ENCODE data around the gene ELAVL1.

Gene ELAVL1

GRCh38 chr19:8045872-8046568, 40.6 kb upstream of the ELAVL1 start:
- TF ChIP-seq CTBP1 (IDR thresholded peaks at IDR 0.05; ENCODE audit: borderline replicate concordance) (no peak), FOXK2 (IDR thresholded peaks at IDR 0.05) (no peak), ZNF384 (IDR thresholded peaks at IDR 0.05) (no peak), SUZ12 (IDR thresholded peaks at IDR 0.05) (no peak), FOXM1 (IDR thresholded peaks at IDR 0.05; ENCODE audit: borderline replicate concordance) (no peak), ELF4 (IDR thresholded peaks at IDR 0.05) (no peak), SP1 (IDR thresholded peaks at IDR 0.05) (no peak), HDGF (IDR thresholded peaks at IDR 0.05; ENCODE audit: borderline replicate concordance) (no peak), FOXA1 (IDR thresholded peaks at IDR 0.05) (no peak), LEF1 (IDR thresholded peaks at IDR 0.05; ENCODE audit: borderline replicate concordance) (no peak), ARNT (IDR thresholded peaks at IDR 0.05) (no peak), NFRKB (IDR thresholded peaks at IDR 0.05) (no peak), L3MBTL2 (conservative IDR thresholded peaks at IDR 0.05) (no peak), TARDBP (IDR thresholded peaks at IDR 0.05) (no peak), BHLHE40 (IDR thresholded peaks at IDR 0.05; ENCODE audit: borderline replicate concordance) (no peak)
- TF ChIP-seq, protein P1, sequence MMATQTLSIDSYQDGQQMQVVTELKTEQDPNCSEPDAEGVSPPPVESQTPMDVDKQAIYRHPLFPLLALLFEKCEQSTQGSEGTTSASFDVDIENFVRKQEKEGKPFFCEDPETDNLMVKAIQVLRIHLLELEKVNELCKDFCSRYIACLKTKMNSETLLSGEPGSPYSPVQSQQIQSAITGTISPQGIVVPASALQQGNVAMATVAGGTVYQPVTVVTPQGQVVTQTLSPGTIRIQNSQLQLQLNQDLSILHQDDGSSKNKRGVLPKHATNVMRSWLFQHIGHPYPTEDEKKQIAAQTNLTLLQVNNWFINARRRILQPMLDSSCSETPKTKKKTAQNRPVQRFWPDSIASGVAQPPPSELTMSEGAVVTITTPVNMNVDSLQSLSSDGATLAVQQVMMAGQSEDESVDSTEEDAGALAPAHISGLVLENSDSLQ (IDR thresholded peaks at IDR 0.05) = no peak
- no peak for DNase-seq (ENCODE audit: extremely low spot score)
- ChIA-PET POLR2A (interaction anchor here (0.7 kb wide), 1 partner anchor 14 kb away, joined by 3 read pairs; no protein-coding TSS in a partner anchor), CTCF (interaction anchor here (0.6 kb wide), 1 partner anchor 549 kb away, joined by 3 read pairs; no protein-coding TSS in a partner anchor)

- ChIA-PET POLR2A (no interaction called here), CTCF (no interaction called here)
These were observed 38.6 kb upstream of the ELAVL1 start for GRCh38 chr19:8044018-8044417.

DNA sequence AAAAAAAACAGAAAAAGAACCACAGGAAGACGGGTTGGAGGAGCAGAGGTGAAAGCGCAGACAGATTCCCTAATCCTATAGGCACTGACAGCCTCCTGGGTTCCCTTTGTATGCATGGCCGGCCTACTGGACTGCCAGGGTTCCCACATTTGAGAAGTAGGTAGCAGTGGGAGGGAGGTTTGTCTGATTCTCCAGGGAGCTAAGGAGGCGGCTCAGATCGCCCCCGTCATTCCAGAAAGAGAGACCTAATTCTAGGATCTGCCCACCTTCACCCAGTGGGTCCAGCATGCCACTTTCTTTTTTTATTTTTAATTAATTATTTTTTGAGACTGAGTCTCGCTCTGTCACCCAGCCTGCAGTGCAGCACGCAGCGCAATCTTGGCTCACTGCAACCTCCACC, 37.5 kb upstream of the ELAVL1 start:
- DNase-seq (ENCODE audit: extremely low spot score) = no peak
- POLR2A ChIA-PET = no interaction called here
- CTCF ChIA-PET = no interaction called here
- TF ChIP-seq NFRKB (IDR thresholded peaks at IDR 0.05) (no peak), CTBP1 (IDR thresholded peaks at IDR 0.05; ENCODE audit: borderline replicate concordance) (no peak), FOXK2 (IDR thresholded peaks at IDR 0.05) (no peak), LEF1 (IDR thresholded peaks at IDR 0.05; ENCODE audit: borderline replicate concordance) (no peak), FOXA1 (IDR thresholded peaks at IDR 0.05) (no peak), BHLHE40 (IDR thresholded peaks at IDR 0.05; ENCODE audit: borderline replicate concordance) (no peak), ZNF384 (IDR thresholded peaks at IDR 0.05) (no peak), TARDBP (IDR thresholded peaks at IDR 0.05) (no peak), ELF4 (IDR thresholded peaks at IDR 0.05) (no peak), ARNT (IDR thresholded peaks at IDR 0.05) (no peak), FOXM1 (IDR thresholded peaks at IDR 0.05; ENCODE audit: borderline replicate concordance) (no peak), SUZ12 (IDR thresholded peaks at IDR 0.05) (no peak), HDGF (IDR thresholded peaks at IDR 0.05; ENCODE audit: borderline replicate concordance) (no peak), L3MBTL2 (conservative IDR thresholded peaks at IDR 0.05) (no peak), SP1 (IDR thresholded peaks at IDR 0.05) (no peak)
- TF ChIP-seq, protein P1 (IDR thresholded peaks at IDR 0.05) = no peak

More at GRCh38 chr19:8044018-8044417, 38.6 kb upstream of the ELAVL1 start:
- no peak for TF ChIP-seq FOXM1 (IDR thresholded peaks at IDR 0.05; ENCODE audit: borderline replicate concordance)
- no peak for TF ChIP-seq BHLHE40 (IDR thresholded peaks at IDR 0.05; ENCODE audit: borderline replicate concordance)
- TF ChIP-seq L3MBTL2 (conservative IDR thresholded peaks at IDR 0.05) = no peak
- no peak for TF ChIP-seq ARNT (IDR thresholded peaks at IDR 0.05)
- no peak for TF ChIP-seq TARDBP (IDR thresholded peaks at IDR 0.05)
- TF ChIP-seq HDGF (IDR thresholded peaks at IDR 0.05; ENCODE audit: borderline replicate concordance) = no peak
- no peak for TF ChIP-seq FOXK2 (IDR thresholded peaks at IDR 0.05)
- no peak for TF ChIP-seq ZNF384 (IDR thresholded peaks at IDR 0.05)
- TF ChIP-seq FOXA1 (IDR thresholded peaks at IDR 0.05) = no peak
- no peak for TF ChIP-seq ELF4 (IDR thresholded peaks at IDR 0.05)
- no peak for DNase-seq (ENCODE audit: extremely low spot score)

- no peak for DNase-seq (ENCODE audit: extremely low spot score)
- no peak for TF ChIP-seq ELF4 (IDR thresholded peaks at IDR 0.05)
- no peak for TF ChIP-seq HDGF (IDR thresholded peaks at IDR 0.05; ENCODE audit: borderline replicate concordance)
- TF ChIP-seq L3MBTL2 (conservative IDR thresholded peaks at IDR 0.05) = no peak
- no peak for TF ChIP-seq FOXK2 (IDR thresholded peaks at IDR 0.05)
- TF ChIP-seq FOXM1 (IDR thresholded peaks at IDR 0.05; ENCODE audit: borderline replicate concordance) = no peak
- TF ChIP-seq, protein P1 (IDR thresholded peaks at IDR 0.05) = no peak
- no peak for TF ChIP-seq SUZ12 (IDR thresholded peaks at IDR 0.05)
- no peak for TF ChIP-seq FOXA1 (IDR thresholded peaks at IDR 0.05)
These were observed 36.1 kb upstream of the ELAVL1 start for GRCh38 chr19:8041531-8041931.

GRCh38 chr19:8039231-8039630, 33.8 kb upstream of the ELAVL1 start:
- CTCF ChIA-PET = no interaction called here
- POLR2A ChIA-PET = no interaction called here
- TF ChIP-seq ELF4 (IDR thresholded peaks at IDR 0.05) (no peak), HDGF (IDR thresholded peaks at IDR 0.05; ENCODE audit: borderline replicate concordance) (no peak), BHLHE40 (IDR thresholded peaks at IDR 0.05; ENCODE audit: borderline replicate concordance) (no peak), CTBP1 (IDR thresholded peaks at IDR 0.05; ENCODE audit: borderline replicate concordance) (no peak)
- no peak for DNase-seq (ENCODE audit: extremely low spot score)

More at GRCh38 chr19:8041531-8041931, 36.1 kb upstream of the ELAVL1 start:
- ChIA-PET CTCF (interaction anchor here (0.6 kb wide), 1 partner anchor 37 kb away, joined by 6 read pairs; no protein-coding TSS in a partner anchor), POLR2A (no interaction called here)

DNA sequence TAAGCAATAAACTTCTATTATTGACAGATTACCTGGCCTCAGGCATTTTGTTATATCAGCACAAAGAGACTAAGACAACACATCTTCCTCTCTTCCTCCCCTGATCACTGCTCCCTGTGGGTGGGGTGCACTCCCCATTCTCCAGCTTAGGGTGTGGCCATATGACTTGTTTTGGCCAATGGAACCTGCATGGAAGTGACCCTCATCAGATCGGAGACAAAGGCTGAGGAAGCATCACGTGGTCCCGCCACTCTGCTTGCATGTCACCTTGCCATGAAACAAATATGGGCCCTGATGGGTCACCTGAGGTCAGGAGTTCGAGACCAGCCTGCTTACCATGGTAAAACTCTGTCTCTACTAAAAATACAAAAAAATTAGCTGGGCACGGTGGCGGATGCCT, 33.4 kb upstream of the ELAVL1 start:
- POLR2A ChIA-PET = no interaction called here
- TF ChIP-seq ARNT (IDR thresholded peaks at IDR 0.05) (no peak), CTBP1 (IDR thresholded peaks at IDR 0.05; ENCODE audit: borderline replicate concordance) (no peak), SUZ12 (IDR thresholded peaks at IDR 0.05) (no peak), FOXA1 (IDR thresholded peaks at IDR 0.05) (no peak), NFRKB (IDR thresholded peaks at IDR 0.05) (no peak), HDGF (IDR thresholded peaks at IDR 0.05; ENCODE audit: borderline replicate concordance) (no peak), SP1 (IDR thresholded peaks at IDR 0.05) (no peak), ELF4 (IDR thresholded peaks at IDR 0.05) (no peak)
- TF ChIP-seq, protein P1 (IDR thresholded peaks at IDR 0.05) = no peak
- CTCF ChIA-PET = no interaction called here
- DNase-seq (ENCODE audit: extremely low spot score) = no peak

All from HEK293T (cell line).